HepG2 (cell line): ENCODE data around the gene GNRH2.
"Not testable (repeated sequence)": the region's sequence is repeated elsewhere in the genome, so short reads cannot be mapped to it uniquely, and the experiment has no call there.

ENCODE experiments used
- CAMTA2 ChIP-seq: sonication (generic); formaldehyde crosslinking; IDR thresholded peaks from 2 replicates; pipeline ENCODE4 v1.4.0; 2020; ENCODE audit warnings: mild to moderate bottlenecking, missing genetic modification reagents, borderline replicate concordance
- CEBPB ChIP-seq: IDR thresholded peaks from 2 replicates; pipeline ENCODE4 v1.6.1; 2011; ENCODE audit warnings: low read depth, low read length, improper control_type of control experiment, borderline replicate concordance
- FOSL2 ChIP-seq: sonication (generic); formaldehyde crosslinking; IDR thresholded peaks from 2 replicates; pipeline ENCODE4 v1.4.0; 2020; ENCODE audit warnings: missing genetic modification reagents
- RBAK ChIP-seq: sonication (generic); formaldehyde crosslinking; IDR thresholded peaks from 2 replicates; pipeline ENCODE4 v1.5.1; 2020; ENCODE audit warnings: mild to moderate bottlenecking, missing genetic modification reagents
- RFX5 ChIP-seq: IDR thresholded peaks from 2 replicates; pipeline ENCODE4 v1.6.1; 2011; ENCODE audit warnings: low read depth, low read length, improper control_type of control experiment
- SUZ12 ChIP-seq: fragments of 150-350 bp; IDR thresholded peaks from 2 replicates; pipeline ENCODE4 v1.6.1; 2014; ENCODE audit warnings: low read depth, low read length
- TARDBP ChIP-seq: sonication (generic); formaldehyde crosslinking; IDR thresholded peaks from 2 replicates; pipeline ENCODE4 v1.8.0; 2022; ENCODE audit warnings: mild to moderate bottlenecking, missing genetic modification reagents
- ZFP36L1 ChIP-seq: sonication (generic); formaldehyde crosslinking; IDR thresholded peaks from 2 replicates; pipeline ENCODE4 v1.8.0; 2022; ENCODE audit warnings: mild to moderate bottlenecking, missing genetic modification reagents, moderate library complexity
- ZNF431 ChIP-seq: sonication (generic); formaldehyde crosslinking; IDR thresholded peaks from 2 replicates; pipeline ENCODE4 v1.9.0; 2022; ENCODE audit warnings: missing genetic modification reagents, low read depth, mild to moderate bottlenecking, borderline replicate concordance
- TF ChIP-seq, protein P1 (sequence below): sonication (generic); formaldehyde crosslinking; IDR thresholded peaks from 2 replicates; pipeline ENCODE4 v1.4.0; 2020; ENCODE audit warnings: missing genetic modification reagents, borderline replicate concordance
- TF ChIP-seq, protein P2 (sequence below): sonication (generic); formaldehyde crosslinking; IDR thresholded peaks from 2 replicates; pipeline ENCODE4 v1.8.0; 2022; ENCODE audit warnings: mild to moderate bottlenecking, missing genetic modification reagents; ENCODE audit not compliant: insufficient replicate concordance
- TF ChIP-seq, protein P3 (sequence below): sonication (generic); formaldehyde crosslinking; IDR thresholded peaks from 2 replicates; pipeline ENCODE4 v1.5.0; 2020; ENCODE audit warnings: missing genetic modification reagents, mild to moderate bottlenecking, borderline replicate concordance
- TF ChIP-seq, protein P4 (sequence below): sonication (generic); formaldehyde crosslinking; IDR thresholded peaks from 2 replicates; pipeline ENCODE4 v1.5.0; 2020; ENCODE audit warnings: mild to moderate bottlenecking, missing genetic modification reagents, moderate library complexity
- TF ChIP-seq, protein P5 (sequence below): sonication (generic); formaldehyde crosslinking; IDR thresholded peaks from 2 replicates; pipeline ENCODE4 v1.4.0; 2020; ENCODE audit warnings: missing genetic modification reagents

DNA sequence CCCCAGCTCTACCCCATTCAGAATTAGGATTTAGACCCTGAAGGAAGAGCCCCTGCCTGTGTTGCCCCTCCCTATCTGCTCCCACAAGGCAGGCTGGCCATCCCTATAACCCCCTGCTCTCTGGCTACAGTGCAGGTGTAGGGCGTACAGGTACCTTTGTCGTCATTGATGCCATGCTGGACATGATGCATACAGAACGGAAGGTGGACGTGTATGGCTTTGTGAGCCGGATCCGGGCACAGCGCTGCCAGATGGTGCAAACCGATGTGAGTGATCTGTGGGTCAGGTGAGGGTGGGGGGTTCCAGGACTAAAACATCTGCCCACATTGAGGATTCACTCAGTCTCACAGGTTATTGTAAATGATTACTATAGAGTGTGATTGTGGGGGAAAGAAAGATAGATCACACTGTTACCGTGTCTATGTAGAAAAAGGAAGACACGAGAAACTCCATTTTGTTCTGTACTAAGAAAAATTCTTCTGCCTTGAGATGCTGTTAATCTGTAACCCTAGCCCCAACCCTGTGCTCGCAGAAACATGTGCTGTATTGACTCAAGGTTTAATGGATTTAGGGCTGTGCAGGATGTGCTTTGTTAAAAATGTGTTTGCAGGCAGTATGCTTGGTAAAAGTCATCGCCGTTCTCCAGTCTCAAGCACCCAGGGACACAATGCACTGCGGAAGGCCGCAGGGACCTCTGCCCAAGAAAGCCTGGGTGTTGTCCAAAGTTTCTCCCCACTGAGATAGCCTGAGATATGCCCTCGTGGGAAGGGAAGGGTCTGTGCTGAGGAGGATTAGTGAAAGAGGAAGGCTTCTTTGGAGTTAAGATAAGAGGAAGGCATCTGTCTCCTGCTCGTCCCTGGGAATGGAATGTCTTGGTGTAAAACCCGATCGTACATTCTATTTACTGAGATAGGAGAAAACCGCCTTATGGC, 20.6 kb upstream of the GNRH2 start:
- TF ChIP-seq RBAK (CRISPR knock-in tag); CAMTA2 (CRISPR knock-in tag); ZFP36L1 (CRISPR knock-in tag); TARDBP (CRISPR knock-in tag); RFX5; FOSL2 (CRISPR knock-in tag); SUZ12; CEBPB; ZNF431 (CRISPR knock-in tag): not testable (repeated sequence)
- TF ChIP-seq, protein P1, sequence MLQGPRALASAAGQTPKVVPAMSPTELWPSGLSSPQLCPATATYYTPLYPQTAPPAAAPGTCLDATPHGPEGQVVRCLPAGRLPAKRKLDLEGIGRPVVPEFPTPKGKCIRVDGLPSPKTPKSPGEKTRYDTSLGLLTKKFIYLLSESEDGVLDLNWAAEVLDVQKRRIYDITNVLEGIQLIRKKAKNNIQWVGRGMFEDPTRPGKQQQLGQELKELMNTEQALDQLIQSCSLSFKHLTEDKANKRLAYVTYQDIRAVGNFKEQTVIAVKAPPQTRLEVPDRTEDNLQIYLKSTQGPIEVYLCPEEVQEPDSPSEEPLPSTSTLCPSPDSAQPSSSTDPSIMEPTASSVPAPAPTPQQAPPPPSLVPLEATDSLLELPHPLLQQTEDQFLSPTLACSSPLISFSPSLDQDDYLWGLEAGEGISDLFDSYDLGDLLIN (CRISPR knock-in tag) = not testable (repeated sequence)
- TF ChIP-seq, protein P2, sequence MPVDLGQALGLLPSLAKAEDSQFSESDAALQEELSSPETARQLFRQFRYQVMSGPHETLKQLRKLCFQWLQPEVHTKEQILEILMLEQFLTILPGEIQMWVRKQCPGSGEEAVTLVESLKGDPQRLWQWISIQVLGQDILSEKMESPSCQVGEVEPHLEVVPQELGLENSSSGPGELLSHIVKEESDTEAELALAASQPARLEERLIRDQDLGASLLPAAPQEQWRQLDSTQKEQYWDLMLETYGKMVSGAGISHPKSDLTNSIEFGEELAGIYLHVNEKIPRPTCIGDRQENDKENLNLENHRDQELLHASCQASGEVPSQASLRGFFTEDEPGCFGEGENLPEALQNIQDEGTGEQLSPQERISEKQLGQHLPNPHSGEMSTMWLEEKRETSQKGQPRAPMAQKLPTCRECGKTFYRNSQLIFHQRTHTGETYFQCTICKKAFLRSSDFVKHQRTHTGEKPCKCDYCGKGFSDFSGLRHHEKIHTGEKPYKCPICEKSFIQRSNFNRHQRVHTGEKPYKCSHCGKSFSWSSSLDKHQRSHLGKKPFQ (CRISPR knock-in tag) = not testable (repeated sequence)
- TF ChIP-seq, protein P3, sequence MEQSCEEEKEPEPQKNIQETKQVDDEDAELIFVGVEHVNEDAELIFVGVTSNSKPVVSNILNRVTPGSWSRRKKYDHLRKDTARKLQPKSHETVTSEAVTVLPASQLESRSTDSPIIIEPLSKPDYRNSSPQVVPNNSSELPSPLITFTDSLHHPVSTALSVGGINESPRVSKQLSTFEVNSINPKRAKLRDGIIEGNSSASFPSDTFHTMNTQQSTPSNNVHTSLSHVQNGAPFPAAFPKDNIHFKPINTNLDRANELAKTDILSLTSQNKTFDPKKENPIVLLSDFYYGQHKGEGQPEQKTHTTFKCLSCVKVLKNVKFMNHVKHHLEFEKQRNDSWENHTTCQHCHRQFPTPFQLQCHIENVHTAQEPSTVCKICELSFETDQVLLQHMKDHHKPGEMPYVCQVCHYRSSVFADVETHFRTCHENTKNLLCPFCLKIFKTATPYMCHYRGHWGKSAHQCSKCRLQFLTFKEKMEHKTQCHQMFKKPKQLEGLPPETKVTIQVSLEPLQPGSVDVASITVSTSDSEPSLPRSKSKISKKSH = not testable (repeated sequence)
- TF ChIP-seq, protein P4, sequence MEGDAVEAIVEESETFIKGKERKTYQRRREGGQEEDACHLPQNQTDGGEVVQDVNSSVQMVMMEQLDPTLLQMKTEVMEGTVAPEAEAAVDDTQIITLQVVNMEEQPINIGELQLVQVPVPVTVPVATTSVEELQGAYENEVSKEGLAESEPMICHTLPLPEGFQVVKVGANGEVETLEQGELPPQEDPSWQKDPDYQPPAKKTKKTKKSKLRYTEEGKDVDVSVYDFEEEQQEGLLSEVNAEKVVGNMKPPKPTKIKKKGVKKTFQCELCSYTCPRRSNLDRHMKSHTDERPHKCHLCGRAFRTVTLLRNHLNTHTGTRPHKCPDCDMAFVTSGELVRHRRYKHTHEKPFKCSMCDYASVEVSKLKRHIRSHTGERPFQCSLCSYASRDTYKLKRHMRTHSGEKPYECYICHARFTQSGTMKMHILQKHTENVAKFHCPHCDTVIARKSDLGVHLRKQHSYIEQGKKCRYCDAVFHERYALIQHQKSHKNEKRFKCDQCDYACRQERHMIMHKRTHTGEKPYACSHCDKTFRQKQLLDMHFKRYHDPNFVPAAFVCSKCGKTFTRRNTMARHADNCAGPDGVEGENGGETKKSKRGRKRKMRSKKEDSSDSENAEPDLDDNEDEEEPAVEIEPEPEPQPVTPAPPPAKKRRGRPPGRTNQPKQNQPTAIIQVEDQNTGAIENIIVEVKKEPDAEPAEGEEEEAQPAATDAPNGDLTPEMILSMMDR (CRISPR knock-in tag) = not testable (repeated sequence)
- TF ChIP-seq, protein P5, sequence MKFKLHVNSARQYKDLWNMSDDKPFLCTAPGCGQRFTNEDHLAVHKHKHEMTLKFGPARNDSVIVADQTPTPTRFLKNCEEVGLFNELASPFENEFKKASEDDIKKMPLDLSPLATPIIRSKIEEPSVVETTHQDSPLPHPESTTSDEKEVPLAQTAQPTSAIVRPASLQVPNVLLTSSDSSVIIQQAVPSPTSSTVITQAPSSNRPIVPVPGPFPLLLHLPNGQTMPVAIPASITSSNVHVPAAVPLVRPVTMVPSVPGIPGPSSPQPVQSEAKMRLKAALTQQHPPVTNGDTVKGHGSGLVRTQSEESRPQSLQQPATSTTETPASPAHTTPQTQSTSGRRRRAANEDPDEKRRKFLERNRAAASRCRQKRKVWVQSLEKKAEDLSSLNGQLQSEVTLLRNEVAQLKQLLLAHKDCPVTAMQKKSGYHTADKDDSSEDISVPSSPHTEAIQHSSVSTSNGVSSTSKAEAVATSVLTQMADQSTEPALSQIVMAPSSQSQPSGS = not testable (repeated sequence)
